Right ventricle myocardium inferior (tissue), 1 donor: ENCODE data around the gene GSTM2. TPM values are rescaled to one million over a fixed set of nuclear protein-coding genes. Genes with fewer than 3 reads are reported as not detected.

Experiments used
- ATAC-seq: fragments of 200-7000 bp; cut with Tn5 transposase; one replicate; pipeline ENCODE4 v1.9.1; 2020; ENCODE audit warnings: mild to moderate bottlenecking, moderate library complexity
- DNase-seq: peaks from one replicate; pipeline ENCODE4 v3.0.0; 2021; ENCODE audit errors: missing footprints
- intact Hi-C: fragments of 100-400 bp; cut with DNase I; formaldehyde crosslinking; loops from one replicate; pipeline ENCODE4 v1.11.0; 2022
- total RNA-seq: library from RNA; stranded (reverse); fragmentation: NEBNext Ultra II Directional; extraction: Animal tissue kit (Norgen Biotek cat#: 25700); gene quantifications from one replicate; pipeline ENCODE4 v1.2.1, GENCODE V29; 2021
- donor health status: DM: no; HTN: yes; CAD: no; lungs with severe emphysema.

GSTM2 gene
- total RNA-seq, 1 donor from 2014 or later, result 77.4 TPM

DNA sequence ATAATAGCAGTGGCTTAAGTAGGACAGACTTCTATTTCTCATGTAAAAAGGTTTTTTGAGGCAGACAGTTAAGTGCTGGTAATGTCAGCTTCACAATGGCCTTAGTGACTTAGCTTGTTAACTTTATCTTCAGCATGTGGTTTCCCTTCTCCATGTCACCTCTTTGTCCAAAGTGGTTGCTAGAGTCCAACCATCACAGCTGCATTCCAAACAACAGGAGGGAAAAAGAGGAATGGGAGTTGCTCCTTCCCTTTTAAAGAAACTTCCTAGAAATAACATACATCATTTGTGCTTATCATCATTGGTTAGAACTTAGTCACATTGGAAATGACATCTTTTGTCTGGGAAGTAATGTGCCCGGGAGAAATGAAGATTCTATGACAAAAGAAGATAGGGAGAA is 54.1 kb downstream of the GSTM2 start:
- intact Hi-C loops, result no loop called here
- ATAC-seq (no peak), DNase-seq (no peak)

DNA sequence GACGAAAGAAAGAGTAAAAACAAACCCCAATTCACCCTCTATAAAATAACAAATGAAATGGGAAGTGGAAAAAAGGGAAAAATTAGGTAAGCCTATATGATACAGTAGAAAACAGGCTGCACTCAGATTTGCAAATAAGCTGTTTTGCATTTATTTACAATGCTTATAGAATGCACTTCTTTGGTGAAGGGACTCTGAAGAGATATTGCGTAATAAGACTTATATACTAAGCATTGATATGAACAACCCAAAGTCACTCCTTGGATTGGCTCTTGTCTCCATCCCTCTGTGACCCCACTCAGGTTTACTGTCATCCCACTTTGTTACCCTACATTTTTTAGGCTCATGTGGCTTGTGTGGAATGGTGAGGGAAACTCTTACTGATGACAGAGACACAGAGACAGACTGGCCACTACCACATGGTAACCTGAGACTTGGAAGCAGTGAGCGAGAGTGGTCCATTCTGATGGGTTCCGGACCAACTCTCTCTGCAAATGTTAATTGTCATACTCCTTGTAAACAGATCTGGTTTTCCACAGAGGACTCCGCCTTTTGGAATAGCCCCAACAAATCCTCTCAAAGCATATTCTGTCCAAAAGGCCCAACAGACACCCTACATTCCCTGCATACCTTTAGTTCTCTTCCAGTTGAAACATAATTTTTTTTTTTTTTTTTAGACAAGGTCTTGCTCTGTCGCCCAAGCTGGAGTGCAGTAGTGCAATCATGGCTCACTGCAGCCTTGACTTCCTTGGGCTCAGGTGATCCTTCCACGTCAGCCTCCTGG is 55.2 kb downstream of the GSTM2 start:
- DNase-seq (no peak), ATAC-seq (no peak)
- intact Hi-C loops, result no loop called here

Other genes starting within 250 kb of the GSTM2 start
- 62.4 TPM for gene PSMA5, start 241.6 kb upstream of the GSTM2 start, total RNA-seq
- 33.0 TPM for gene SYPL2, start 201.5 kb upstream of the GSTM2 start, total RNA-seq
- 2.5 TPM for gene ATXN7L2, start 184.2 kb upstream of the GSTM2 start, total RNA-seq
- gene CYB561D1, start 174.0 kb upstream of the GSTM2 start, total RNA-seq, result 5.8 TPM
- 18.3 TPM for gene AMIGO1, start 158.3 kb upstream of the GSTM2 start, total RNA-seq
- not detected for gene GPR61, start 128.2 kb upstream of the GSTM2 start, total RNA-seq
- 2.3 TPM for gene GNAI3, start 119.4 kb upstream of the GSTM2 start, total RNA-seq
- gene GNAT2, start 48.4 kb upstream of the GSTM2 start, total RNA-seq, result not detected
- 11.9 TPM for gene AMPD2, start 48.2 kb upstream of the GSTM2 start, total RNA-seq
- gene GSTM4, start 12.0 kb upstream of the GSTM2 start, total RNA-seq, result 35.1 TPM
- gene GSTM1, start 19.8 kb downstream of the GSTM2 start, total RNA-seq, result not detected
- 2.8 TPM for gene GSTM5, start 44.2 kb downstream of the GSTM2 start, total RNA-seq
- 121 TPM for gene GSTM3, start 73.0 kb downstream of the GSTM2 start, total RNA-seq
- gene EPS8L3, start 95.9 kb downstream of the GSTM2 start, total RNA-seq, result not detected
- gene CSF1, start 242.8 kb downstream of the GSTM2 start, total RNA-seq, result 19.0 TPM